ENCODE results near the gene KCNQ1.

KCNQ1 gene

DNA sequence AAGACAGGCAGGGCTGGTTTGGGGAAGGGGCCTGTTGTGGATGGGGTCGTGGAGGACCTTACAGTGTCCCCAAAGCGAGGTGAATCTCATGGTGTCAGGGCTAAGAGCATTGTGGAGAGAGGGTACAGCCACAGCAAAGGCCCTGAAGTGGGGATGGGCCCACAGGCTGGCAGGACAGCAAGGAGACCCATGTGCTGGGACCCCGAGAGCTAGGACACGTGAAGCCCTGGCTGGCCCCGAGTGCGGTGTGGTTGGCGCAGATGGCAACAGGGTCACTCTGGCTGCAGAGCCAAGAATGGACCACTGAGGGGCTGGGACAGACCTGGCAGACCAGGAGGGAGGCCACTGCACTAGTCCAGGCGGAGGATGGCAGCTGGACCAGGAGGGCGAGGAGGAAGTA is 285.0 kb downstream of the KCNQ1 start:
- no peak overlapping the region for H3K27ac ChIP-seq (ENCODE audit: low read depth, low read length)
- H3K4me3 ChIP-seq (ENCODE audit: low read depth, low read length), result no peak overlapping the region
- H3K27me3 ChIP-seq (ENCODE audit: control insufficient read depth, insufficient read depth, low read length), result peaks cover 61% of the 10 kb centered on the region
- H3K4me1 ChIP-seq (ENCODE audit: control insufficient read depth, insufficient read depth, low read length), result no peaks in the 10 kb centered on the region
- H3K36me3 ChIP-seq (ENCODE audit: control insufficient read depth, insufficient read depth, low read length), result no peaks in the 10 kb centered on the region
- no peak overlapping the region for H3K9ac ChIP-seq (ENCODE audit: low read depth, low read length)
- H3K9me3 ChIP-seq (ENCODE audit: control insufficient read depth, insufficient read depth, low read length), result peaks cover 6% of the 10 kb centered on the region; the same call in 1 of the 2 replicates

DNA sequence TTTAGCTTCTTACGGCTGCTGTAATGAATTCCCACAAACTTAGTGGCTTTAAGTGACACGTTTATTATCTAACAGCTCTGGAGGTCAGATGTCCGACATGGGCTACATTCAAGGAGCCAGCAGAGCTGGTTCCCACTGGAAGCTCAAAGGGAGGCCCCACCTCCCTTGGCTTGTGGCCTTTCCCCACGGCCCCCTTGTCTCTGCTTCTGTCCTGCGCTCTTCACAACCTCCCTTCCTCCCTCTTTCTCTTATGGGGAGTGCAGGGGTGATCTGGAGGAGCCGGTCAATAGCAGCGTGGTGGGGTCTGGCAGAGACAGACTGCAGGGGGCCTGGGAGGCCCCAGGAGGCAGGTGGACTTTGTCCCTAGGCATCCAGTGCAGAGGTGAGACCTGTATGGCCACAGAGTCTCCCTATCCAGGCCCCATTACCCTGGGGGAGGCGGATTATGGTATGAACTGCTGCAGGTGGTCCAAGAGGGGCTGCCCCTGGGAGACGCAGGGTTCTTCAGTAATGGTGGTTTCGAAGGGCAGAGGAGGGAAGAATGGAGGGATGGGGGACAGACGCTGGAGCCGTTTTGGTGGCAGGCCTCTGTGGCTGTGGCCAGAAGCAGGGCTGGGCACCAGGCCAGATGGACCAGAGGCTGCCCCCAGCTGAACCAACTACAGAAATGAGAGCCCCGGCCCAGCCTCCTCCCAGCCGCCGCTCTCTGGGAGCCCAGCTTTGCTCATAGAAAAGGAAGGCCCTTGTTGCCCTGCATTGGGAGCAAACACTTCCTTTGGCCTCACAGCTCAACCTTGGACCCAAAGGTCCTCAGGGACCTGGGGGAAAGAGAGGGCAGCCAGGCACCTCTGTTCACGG is 285.7 kb downstream of the KCNQ1 start:
- H3K36me3 ChIP-seq (ENCODE audit: control insufficient read depth, insufficient read depth, low read length), result no peaks in the 10 kb centered on the region
- H3K4me3 ChIP-seq (ENCODE audit: low read depth, low read length), result no peak overlapping the region
- peaks cover 57% of the 10 kb centered on the region for H3K27me3 ChIP-seq (ENCODE audit: control insufficient read depth, insufficient read depth, low read length)
- no peak overlapping the region for H3K27ac ChIP-seq (ENCODE audit: low read depth, low read length)
- no peak overlapping the region for H3K9ac ChIP-seq (ENCODE audit: low read depth, low read length)
- H3K4me1 ChIP-seq (ENCODE audit: control insufficient read depth, insufficient read depth, low read length), result no peaks in the 10 kb centered on the region
- H3K9me3 ChIP-seq (ENCODE audit: control insufficient read depth, insufficient read depth, low read length), result peaks cover 6% of the 10 kb centered on the region; the same call in 1 of the 2 replicates

DNA sequence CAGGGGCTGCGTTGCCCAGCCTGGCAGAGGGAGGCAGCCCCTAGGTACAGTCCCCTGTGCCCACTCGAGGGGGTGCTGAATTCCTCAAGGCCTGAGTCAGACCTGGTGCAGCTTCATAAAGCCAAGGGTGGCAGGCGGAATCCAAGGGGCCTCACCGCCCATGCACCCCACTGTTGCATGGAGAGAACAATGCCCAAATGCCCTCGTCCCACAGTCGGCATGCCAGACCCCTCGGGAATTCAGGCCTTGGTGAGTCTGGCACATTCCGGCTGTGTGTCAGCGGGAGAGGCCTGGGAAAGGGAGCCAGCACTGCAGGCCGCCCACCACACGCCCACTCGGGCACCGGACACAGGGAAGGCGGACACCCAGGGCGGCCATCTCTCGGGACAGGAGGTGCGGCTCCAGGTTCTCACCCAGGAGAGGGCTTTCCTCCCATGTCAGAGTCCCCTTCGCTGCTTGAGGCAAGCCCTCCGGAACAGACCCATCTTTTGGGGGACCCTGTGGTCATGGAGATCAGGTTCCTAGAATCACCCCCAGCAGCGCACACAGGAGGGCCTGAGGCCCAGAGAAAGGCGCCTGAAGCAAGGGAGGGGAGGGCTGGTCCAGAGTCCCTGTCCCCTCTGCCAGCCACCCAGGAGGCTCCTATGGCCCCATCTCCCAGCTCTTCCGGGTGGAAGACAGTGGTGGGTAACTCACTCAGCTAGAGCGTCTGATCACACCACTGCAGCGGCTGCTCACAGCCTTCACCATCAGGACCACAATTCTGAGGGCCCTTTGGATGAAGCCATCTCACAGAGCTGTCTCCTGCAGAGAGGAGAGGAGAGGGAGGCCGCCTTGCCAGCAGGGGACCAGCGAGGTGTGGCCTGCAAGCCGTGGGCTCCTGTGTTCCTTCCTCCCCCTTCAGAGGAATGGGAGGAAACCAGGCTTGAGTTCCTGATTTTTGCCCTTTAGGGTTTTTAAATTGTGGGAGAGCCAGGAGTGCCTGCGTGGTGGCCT is 286.6 kb downstream of the KCNQ1 start:
- peaks cover 58% of the 10 kb centered on the region for H3K27me3 ChIP-seq (ENCODE audit: control insufficient read depth, insufficient read depth, low read length)
- peaks cover 6% of the 10 kb centered on the region; the same call in 1 of the 2 replicates for H3K9me3 ChIP-seq (ENCODE audit: control insufficient read depth, insufficient read depth, low read length)
- no peak overlapping the region for H3K4me3 ChIP-seq (ENCODE audit: low read depth, low read length)
- H3K4me1 ChIP-seq (ENCODE audit: control insufficient read depth, insufficient read depth, low read length), result no peaks in the 10 kb centered on the region
- H3K9ac ChIP-seq (ENCODE audit: low read depth, low read length), result no peak overlapping the region
- no peak overlapping the region for H3K27ac ChIP-seq (ENCODE audit: low read depth, low read length)
- H3K36me3 ChIP-seq (ENCODE audit: control insufficient read depth, insufficient read depth, low read length), result no peaks in the 10 kb centered on the region

DNA sequence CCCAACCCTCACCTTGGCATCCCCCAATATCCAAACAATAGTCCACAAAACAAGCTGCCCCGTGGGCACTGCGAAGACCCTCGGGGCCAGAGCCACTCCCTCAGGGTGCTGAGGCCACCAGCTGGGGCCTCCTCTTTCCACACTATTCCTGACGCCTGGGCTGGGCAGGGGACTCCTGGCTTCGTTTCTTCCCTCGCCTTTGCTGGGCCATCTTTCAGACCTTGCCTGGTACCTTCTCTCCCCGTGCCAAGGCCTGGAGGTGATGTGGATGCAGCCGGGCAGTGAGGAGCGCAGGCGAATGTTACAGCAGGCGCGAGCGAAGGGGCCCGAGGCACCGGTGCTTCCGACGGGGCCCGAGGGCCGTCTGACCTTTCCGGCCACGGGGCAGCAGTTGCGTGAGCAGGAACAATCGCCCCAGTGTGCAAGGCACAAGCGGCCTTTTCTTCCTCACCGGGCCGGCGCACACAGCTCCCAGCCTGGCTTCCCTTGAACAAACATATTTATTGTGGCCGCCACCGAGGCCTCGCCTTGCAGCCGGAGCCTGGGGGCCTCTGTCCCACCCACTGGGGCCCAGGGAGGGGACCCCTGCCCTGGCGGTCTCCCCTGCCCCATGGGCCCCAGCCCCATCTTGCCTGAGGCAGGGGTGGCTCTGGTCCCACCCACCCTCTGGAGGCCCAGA is 287.6 kb downstream of the KCNQ1 start:
- H3K4me3 ChIP-seq (ENCODE audit: low read depth, low read length), result no peak overlapping the region
- peaks cover 49% of the 10 kb centered on the region for H3K27me3 ChIP-seq (ENCODE audit: control insufficient read depth, insufficient read depth, low read length)
- H3K27ac ChIP-seq (ENCODE audit: low read depth, low read length), result no peak overlapping the region
- no peaks in the 10 kb centered on the region for H3K36me3 ChIP-seq (ENCODE audit: control insufficient read depth, insufficient read depth, low read length)
- no peaks in the 10 kb centered on the region for H3K9me3 ChIP-seq (ENCODE audit: control insufficient read depth, insufficient read depth, low read length)
- no peaks in the 10 kb centered on the region for H3K4me1 ChIP-seq (ENCODE audit: control insufficient read depth, insufficient read depth, low read length)
- no peak overlapping the region for H3K9ac ChIP-seq (ENCODE audit: low read depth, low read length)

DNA sequence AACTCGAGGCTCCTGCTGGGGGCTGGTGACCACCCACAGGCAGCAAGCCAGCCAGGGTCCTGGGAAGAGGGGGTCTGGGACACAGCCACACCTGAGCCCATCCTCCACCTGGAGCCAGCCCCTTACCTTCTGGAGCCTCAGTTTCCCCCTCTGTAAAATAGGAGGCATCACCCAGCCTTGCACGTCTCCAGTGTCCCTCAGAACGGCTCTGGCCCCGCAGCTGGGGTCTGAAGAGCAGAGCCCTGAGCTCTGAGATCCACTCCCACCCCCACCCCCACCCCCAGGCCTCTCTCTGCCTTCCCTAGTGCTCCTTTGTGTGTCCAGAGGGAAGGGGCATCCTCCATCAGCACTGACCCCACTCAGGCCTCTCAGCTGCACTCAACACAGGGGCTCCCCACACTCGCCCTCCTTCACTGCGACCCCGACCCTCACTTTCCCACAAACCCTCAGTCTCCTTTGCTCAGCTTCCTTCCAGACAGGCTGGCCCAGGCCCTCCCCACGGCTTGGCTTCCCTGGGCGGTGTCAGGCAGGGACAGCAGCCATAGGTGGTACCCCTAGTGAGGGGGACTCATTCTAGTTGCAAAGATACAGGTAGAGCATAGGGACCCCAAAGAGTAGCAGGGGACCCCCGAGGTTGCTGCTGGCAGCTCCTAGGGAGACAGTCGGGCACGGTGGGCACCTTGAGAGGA is 288.3 kb downstream of the KCNQ1 start:
- Histone ChIP-seq H3K4me1 (ENCODE audit: control insufficient read depth, insufficient read depth, low read length) (no peaks in the 10 kb centered on the region), H3K9ac (ENCODE audit: low read depth, low read length) (no peak overlapping the region), H3K4me3 (ENCODE audit: low read depth, low read length) (no peak overlapping the region), H3K27ac (ENCODE audit: low read depth, low read length) (no peak overlapping the region), H3K9me3 (ENCODE audit: control insufficient read depth, insufficient read depth, low read length) (no peaks in the 10 kb centered on the region), H3K36me3 (ENCODE audit: control insufficient read depth, insufficient read depth, low read length) (no peaks in the 10 kb centered on the region), H3K27me3 (ENCODE audit: control insufficient read depth, insufficient read depth, low read length) (peaks cover 44% of the 10 kb centered on the region)

DNA sequence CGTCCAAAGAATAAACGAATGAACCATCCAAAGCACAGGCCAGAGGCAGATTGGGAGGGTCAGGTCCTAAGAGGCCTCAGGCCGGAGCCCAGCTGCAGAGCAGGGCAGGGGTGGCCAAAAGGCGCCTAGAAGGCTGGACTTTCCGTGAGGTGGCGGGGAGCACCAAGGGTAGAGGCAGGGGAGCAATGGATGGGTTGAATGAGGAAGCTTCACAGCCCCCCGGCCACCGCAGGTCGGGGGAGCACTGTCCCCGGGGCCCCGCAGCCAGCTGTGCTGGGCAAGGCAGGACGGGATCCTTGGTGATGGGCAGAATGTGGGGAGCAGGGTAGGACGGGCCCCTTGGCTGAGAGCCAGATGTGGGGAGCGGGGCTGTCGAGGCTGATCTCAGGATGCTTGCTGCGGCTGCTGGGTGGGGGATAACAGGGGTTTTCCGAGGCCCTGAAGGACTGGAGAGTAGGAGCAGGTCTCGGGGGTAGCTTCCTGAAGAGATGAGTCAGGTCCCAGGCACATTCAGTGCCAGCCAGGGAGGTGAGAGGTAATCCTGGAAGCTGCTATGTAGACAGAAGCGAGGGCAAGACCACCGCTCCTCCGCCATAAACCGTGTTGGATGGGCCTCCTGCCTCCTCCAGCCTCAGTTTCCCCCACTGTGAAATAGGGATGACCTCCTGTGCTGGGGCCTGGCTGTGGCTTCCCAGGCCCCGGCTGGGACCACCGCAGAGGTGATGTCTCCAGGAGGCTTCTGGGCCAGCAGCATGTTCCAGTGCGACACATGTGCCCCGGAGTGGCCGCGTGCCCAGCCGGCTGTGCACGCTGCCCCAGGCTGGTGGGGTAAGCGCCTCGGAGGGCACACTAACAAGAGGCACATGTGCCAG is 289.6 kb downstream of the KCNQ1 start:
- H3K4me1 ChIP-seq (ENCODE audit: control insufficient read depth, insufficient read depth, low read length), result no peaks in the 10 kb centered on the region

DNA sequence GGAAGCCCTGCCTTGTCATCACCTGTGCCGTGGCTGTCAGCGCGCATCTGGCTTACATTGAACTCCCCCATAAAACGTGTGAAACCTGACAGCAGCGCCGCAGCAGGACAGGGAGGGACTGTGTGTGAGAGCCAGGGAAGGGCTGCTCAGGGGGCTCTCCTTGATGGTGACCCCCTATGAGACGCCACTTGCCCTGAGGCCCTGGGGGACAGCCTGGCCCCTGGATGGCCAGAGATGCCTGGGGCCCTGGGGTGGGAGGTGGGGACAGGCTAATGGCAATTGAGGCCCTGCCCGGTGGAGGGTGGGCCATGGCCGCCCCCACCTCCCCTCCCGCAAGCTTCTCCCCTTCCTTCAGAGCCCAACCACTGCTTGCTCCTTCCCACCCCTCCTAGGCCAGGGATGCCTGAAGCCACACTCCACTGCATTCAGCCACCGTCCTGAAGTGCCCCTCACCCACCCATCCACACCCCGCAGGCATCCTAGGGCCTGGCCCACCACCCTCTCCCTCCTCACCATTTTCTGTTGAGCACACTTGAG is 290.3 kb downstream of the KCNQ1 start:
- Histone ChIP-seq H3K9ac (ENCODE audit: low read depth, low read length) (no peak overlapping the region), H3K4me1 (ENCODE audit: control insufficient read depth, insufficient read depth, low read length) (no peaks in the 10 kb centered on the region), H3K36me3 (ENCODE audit: control insufficient read depth, insufficient read depth, low read length) (no peaks in the 10 kb centered on the region), H3K27ac (ENCODE audit: low read depth, low read length) (no peak overlapping the region), H3K4me3 (ENCODE audit: low read depth, low read length) (no peak overlapping the region), H3K9me3 (ENCODE audit: control insufficient read depth, insufficient read depth, low read length) (no peaks in the 10 kb centered on the region), H3K27me3 (ENCODE audit: control insufficient read depth, insufficient read depth, low read length) (peaks cover 29% of the 10 kb centered on the region)

More for the DNA sequence above, 289.6 kb downstream of the KCNQ1 start:
- Histone ChIP-seq H3K27me3 (ENCODE audit: control insufficient read depth, insufficient read depth, low read length) (peaks cover 36% of the 10 kb centered on the region), H3K9me3 (ENCODE audit: control insufficient read depth, insufficient read depth, low read length) (no peaks in the 10 kb centered on the region), H3K27ac (ENCODE audit: low read depth, low read length) (no peak overlapping the region), H3K36me3 (ENCODE audit: control insufficient read depth, insufficient read depth, low read length) (no peaks in the 10 kb centered on the region), H3K9ac (ENCODE audit: low read depth, low read length) (no peak overlapping the region), H3K4me3 (ENCODE audit: low read depth, low read length) (no peak overlapping the region)

DNA sequence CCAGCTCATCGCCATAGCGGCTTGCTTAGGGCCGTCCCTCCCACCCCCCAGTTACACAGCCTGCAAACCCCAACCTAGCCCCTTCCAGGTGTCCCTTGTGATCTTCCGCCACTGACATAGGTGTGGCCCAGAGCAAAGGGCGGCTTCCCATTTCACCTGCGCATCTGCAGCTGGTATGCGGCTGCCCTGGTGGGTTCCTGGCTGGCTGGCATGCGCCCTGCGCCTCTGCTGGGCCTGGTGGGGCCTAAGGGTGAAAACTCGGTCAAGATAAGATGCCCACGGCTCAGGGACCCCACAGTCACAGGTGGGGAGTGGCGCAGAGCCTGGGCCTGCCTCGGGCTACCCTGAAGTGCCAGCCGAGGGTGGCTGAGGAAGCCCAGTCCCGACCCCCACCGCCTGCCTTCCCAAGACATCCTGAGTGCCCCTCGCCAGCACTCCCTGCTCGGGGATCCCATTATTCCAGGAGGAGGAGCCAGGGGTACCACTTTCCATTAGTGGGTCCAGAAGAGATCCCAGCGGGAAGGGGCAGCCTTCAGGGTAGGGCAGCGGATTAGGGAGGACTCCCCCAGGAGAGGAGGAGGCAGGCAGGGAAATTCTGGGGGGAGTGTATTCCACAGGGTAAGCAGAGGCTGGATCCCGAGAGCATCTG is 291.9 kb downstream of the KCNQ1 start:
- Histone ChIP-seq H3K27me3 (ENCODE audit: control insufficient read depth, insufficient read depth, low read length) (peaks cover 25% of the 10 kb centered on the region), H3K4me3 (ENCODE audit: low read depth, low read length) (no peak overlapping the region), H3K9ac (ENCODE audit: low read depth, low read length) (no peak overlapping the region), H3K9me3 (ENCODE audit: control insufficient read depth, insufficient read depth, low read length) (no peaks in the 10 kb centered on the region), H3K36me3 (ENCODE audit: control insufficient read depth, insufficient read depth, low read length) (no peaks in the 10 kb centered on the region), H3K4me1 (ENCODE audit: control insufficient read depth, insufficient read depth, low read length) (no peaks in the 10 kb centered on the region), H3K27ac (ENCODE audit: low read depth, low read length) (no peak overlapping the region)

DNA sequence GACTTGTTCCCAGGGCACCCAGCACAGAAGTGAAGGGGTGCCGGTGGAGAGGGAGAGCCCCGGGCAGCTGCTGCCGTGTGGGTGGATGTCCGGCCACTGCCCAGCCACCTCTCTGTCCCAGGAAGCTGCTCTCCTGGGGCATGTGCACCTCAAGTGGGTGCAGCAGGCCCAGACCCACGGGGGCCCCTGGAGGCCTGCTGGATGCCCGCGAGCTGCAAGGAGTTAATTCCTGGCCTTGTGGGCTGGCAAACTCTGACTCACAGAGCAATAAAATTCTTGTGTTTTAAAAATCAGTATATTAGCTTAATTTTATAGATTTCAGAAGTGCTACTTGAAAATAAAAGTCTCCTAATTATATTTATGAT is 292.4 kb downstream of the KCNQ1 start:
- Histone ChIP-seq H3K4me1 (ENCODE audit: control insufficient read depth, insufficient read depth, low read length) (no peaks in the 10 kb centered on the region), H3K27ac (ENCODE audit: low read depth, low read length) (no peak overlapping the region), H3K9me3 (ENCODE audit: control insufficient read depth, insufficient read depth, low read length) (no peaks in the 10 kb centered on the region), H3K4me3 (ENCODE audit: low read depth, low read length) (no peak overlapping the region), H3K9ac (ENCODE audit: low read depth, low read length) (no peak overlapping the region), H3K27me3 (ENCODE audit: control insufficient read depth, insufficient read depth, low read length) (peaks cover 25% of the 10 kb centered on the region), H3K36me3 (ENCODE audit: control insufficient read depth, insufficient read depth, low read length) (no peaks in the 10 kb centered on the region)
